Tongue (tissue), 2 donors: Measurements from ENCODE around the gene ANG. TPM values are rescaled to one million over a fixed set of nuclear protein-coding genes. Genes with fewer than 3 reads are reported as not detected.
"Not testable (repeated sequence)": the region's sequence is repeated elsewhere in the genome, so short reads cannot be mapped to it uniquely, and the experiment has no call there.

Experiments
- DNase-seq: peaks from one replicate; pipeline ENCODE4 v3.0.0-alpha.2; 2015
- total RNA-seq: library from RNA; depleted of rRNA; stranded (reverse); fragments of >200 nt; gene quantifications from one replicate; pipeline ENCODE4 v1.2.3, GENCODE V29; 2014

The ANG gene
- total RNA-seq, 1 donor from 2014 or later, result 4.3 TPM

DNA sequence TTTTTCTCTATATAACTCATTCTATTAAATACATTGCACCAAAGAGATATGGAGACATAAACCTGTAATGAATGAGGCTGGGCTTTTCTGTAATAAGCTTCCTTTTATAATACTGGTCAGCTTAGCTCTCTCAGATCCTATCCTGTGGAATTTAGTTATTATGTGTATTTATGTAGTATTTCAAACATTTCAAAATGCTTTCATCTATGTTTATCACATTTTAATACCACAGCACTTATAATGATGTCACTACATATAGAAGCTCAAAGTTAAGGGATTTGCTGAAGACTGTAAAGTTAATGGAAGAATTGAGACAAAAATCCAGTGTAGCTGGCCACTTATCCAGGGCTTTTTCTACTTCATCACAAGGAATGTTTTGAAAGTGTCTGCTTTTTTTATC lies 11.4 kb downstream of the ANG start:
- DNase-seq, result no peak

DNA sequence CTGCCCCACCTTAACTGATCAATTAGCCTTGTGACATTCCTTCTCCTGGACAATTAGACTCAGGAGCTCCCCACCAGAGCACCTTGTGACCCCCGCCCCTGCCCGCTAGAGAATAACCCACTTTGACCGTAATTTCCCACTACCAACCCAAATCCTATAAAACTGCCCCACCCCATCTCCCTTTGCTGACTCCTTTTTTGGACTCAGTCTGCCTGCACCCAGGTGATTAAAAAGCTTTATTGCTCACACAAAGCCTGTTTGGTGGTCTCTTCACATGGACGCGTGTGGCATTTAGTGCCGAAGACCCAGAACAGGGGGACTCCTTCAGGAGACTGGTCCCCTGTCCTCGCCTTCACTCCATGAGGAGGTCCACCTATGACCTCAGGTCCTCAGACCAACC lies 12.4 kb downstream of the ANG start:
- DNase-seq, result not testable (repeated sequence)

DNA sequence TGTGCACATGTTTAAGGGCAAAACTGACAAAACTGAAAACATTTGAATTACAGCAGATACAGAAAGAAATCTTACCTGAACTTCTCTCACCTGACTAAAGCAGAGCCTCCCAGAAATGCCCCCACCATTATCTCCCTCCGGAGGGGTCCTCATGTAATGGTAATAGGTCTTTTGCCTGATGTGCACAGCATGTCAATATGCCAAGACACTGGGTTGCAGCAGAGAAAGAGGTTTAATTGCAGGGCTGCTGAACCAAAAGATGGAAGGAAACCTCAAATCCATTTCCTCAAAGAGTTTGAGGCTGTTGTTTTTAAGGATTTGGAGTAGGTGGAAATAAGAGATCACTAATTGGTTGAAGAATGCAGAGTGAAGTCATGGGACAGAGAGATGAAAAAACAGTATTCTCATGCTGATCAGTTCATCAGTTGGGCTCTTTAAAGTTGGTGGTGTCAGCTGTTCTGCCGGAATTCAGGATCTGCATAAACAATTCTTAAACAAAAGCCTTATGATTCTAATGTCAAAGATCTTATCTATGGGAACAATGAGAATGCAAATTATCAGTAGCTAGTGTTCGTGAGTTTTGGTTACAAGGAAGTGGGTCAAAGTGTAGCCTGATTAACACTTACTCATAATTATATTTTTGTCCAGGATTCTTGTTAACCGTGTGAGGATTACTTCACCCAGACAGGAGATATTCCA lies 18.2 kb downstream of the ANG start:
- DNase-seq, result no peak

DNA sequence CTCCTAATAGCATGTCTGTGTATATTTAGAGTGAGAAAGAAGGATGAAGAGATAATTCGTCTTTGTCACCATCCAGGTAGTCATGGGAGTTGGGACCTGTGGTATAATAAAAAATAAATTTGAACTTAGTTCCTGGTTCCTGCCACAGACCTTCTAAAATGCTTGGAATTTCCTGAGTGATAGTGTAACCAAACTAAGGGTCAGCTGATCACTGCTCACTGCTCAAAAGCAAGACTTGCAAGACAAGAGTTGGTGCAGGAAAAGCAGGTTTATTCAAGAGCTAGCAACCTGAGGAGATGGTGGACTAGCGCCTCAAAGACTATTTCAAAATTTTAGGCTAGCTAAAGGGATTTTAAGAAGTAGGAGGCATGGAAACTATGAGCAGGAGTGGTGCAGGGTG lies 19.1 kb downstream of the ANG start:
- no peak for DNase-seq

DNA sequence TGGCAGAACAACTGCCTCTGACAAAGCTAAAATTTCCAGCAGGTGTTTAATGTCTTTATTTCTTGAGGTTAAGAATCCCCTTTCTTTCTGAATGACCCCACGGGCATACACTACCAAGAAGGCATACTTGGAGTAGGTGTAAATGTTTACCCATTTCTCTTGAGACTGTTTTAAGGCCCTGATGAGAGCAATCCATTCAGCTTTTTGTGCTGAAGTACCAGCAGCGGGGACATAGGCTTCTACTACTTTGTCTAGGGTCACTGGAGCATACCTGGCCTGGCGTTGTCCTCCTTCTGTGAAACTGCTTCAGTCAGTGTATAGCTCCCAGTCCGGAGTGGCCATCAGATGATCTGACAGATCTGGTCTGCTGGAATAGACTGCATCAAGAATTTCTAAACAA lies 22.7 kb downstream of the ANG start:
- no peak for DNase-seq

DNA sequence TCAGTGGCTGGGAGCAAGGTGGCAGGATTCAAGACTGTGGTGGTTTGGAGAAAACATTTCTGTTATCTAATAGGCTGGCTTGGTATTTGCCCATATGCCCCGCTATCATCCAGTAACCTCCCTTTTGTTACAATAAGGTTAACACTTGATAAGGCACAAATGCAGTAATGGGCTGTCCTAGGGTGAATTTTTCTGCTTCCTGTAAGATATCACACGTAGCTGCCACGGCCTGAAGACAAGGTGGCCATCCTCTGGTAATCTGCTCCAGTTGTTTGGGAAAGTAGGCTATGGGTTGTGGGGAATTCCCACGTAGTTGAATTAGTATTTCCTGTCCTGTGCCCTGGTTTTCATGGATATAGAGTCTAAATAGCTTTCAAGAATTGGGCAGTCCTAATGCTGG lies 23.1 kb downstream of the ANG start:
- DNase-seq, result no peak

DNA sequence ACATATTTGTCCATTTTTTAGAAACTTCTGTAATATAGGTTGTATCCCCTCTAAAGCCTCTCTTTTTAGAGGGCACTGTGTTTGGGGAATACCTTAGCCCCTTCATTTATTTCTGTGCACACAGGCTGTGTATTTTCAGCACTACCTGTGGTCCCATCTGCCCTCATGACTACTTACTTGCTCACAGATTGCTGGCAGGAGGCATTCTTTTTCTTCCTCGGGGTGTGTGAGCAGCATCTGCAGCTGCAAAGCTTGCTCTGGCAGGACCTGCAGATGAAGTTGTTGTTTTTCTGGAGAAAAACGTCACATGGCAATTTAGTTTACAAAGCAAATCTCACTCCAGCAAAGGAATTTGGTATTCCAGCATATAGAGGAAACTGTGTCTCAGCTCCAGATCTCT lies 24.3 kb downstream of the ANG start:
- DNase-seq, result no peak

DNA sequence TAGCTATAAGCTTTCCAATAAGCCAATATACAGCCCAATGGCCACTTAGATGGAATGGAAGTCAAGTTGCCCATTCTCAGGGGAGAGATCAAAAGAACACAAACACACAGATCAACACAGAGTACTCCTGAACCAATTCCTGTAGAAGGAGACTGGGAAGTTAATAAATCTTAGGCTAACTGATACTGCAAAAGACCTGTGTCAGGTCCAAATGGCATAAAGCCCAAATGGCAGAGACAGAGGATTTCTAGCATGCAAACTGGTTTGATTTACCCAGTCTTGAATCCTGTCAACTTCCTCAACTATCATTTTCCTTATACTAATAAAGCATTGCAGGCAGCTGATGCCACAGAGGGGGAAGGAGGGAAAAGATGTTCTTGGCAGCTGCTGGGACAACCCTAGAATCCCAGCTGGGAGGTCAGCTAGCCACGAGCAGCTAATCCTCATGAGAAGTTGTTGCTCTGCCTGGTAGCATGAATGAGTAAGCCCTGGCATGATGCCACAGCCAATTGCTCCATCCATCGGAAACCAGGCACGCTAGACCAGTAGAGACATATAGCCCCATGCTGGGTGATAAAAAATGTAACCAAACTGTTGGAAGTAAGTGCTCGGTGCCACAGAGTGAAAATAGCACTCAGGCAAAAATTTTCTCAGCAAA lies 26.2 kb downstream of the ANG start:
- peak; percentile 22 for DNase-seq

DNA sequence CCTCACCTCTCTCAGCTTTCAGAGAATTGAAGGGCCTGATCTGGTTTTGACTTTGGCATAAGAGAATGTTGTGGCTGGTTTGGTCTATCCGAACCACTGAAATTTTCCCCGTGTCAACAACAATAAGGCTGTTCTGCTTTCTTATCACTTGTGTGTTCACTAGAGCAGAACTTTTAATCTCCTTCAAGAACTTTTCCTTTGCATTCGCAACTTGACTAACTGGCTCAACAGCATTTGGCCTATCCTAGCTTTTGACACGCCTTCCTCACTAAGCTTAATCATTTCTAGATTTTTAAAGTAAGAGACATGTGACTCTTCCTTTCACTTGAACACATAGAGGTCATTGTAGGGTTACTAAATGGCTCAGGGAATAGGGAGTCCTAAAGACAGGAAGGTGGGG lies 31.2 kb downstream of the ANG start:
- peak; percentile 10 for DNase-seq

DNA sequence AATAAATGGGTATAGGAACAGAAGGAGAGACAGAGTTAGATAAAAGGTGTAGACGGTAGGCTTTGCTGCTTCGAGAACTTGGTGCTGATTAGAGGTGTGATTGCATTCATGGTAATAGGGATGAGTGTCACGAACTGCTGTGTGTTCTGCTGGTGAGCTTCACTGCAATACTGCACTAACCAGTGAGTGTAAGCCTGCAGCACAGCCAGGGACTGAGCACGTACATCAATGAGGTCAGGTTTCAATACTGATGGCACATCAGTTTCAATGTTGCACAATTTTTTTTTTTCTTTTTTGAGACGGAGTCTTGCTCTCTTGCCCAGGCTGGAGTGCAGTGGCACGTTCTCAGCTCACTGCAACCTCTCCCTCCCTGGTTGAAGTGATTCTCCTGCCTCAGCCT lies 32.2 kb downstream of the ANG start:
- DNase-seq, result no peak

DNA sequence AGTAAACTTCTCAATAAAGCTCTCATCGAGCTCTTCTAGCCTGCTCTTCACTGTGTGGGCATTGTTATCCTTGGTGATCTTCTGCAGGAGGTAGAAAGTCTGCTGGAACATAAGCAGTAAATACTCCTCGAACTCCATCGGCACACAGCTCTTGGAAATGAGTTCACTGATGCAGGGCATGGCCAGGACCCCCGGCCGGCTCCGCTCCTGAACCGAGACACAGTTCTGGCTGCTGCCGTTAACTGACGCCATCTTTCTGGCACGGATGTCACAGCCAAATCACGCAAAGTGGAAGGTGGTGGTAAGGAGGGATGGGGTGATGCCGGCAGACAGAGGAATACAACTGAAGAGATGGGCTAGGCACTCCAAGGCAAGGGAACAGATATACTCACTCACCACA lies 33.5 kb downstream of the ANG start:
- DNase-seq, result no peak

DNA sequence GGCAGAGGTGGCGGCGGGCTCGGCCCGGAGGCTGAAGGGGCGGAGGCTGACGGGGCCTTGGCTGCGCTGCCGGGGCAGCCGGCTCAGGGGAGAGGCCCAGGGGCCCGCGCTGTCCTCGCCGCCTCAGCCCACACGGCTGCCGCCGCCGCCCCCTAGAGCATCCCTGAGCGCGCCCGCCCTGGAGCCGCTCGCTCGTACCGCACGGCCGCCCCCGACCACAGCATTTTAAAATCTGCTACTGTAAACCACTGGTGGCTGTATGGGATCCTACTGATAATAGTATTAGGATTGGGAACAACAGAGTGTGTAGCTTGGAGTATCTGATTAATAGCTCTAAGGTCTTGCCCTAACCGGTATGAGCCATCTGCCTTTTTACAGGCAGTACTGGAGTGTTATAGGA lies 34.9 kb downstream of the ANG start:
- no peak for DNase-seq

DNA sequence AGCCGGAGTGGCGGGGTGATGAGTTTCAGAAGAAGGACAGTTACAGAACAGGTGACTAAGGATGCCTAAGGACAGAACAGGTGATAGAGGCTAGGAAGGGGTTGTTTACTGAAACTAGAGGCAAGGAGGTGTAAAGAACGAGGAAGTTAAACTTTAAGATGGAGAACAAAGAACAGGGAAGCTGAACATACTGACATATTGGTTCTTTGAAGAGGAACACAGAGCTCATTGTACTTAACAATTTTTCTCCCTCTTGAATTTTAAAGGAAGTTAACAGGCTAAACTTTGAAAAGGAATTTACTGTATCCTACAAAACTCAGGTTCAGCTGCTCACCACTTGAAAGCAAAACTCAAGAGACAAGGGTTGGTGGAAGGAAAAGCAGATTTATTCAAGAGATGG lies 37.6 kb downstream of the ANG start:
- DNase-seq, result not testable (repeated sequence)

DNA sequence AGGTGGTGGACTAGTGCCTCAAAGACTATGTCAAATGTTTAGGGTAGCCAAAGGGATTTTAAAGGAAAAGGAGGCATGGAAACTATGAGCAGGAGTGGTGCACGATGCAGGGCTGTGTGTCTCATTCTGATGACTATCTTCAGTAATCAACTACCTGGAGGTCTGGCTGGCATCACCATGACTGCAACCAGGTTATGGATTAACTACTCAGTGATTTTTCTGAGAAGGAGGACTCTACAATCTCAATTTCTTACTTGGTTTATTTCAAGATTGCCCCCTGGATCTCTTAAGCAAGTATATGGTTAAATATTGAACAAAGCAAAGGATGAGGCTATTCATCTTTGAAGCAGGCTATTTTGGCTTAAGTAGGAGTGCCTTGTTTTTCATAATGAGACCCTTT lies 38.0 kb downstream of the ANG start:
- no peak for DNase-seq

DNA sequence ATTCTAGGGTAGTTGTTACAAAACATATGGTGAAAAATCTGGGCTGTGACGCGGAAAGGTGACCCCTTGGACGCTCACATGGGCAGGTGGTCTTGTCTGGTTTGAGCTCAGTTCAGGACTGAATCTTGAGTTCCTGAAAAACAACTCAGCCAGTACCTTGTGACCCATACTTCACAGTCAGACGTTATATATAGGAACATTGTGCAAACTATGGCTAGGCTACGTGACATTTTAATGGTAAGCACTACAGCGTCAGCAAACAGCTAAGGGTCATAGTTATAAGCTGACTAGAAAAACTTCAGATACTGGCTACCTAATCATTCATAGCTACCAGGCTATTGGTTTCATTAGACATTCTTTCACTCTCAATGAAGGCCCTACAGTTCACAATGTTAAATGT lies 42.3 kb downstream of the ANG start:
- no peak for DNase-seq

DNA sequence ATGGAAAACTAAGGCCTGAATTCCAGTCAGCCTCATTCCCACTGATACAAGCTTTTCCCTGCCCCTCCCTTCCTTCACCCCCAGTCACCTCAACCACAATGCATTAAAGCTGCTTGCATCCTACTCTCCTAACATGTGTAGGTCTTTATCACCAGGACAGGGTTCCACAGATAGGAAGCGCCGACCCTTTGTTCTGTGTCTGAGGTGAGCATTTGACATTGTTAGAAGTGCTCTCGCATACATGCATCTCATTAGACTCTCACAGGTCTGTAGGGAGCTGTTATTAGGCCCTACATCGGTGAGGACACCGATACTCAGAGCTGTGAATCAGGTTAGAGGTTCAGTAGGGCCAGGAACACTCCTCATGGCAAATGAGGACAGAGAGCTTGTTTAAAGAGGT lies 43.9 kb downstream of the ANG start:
- no peak for DNase-seq

DNA sequence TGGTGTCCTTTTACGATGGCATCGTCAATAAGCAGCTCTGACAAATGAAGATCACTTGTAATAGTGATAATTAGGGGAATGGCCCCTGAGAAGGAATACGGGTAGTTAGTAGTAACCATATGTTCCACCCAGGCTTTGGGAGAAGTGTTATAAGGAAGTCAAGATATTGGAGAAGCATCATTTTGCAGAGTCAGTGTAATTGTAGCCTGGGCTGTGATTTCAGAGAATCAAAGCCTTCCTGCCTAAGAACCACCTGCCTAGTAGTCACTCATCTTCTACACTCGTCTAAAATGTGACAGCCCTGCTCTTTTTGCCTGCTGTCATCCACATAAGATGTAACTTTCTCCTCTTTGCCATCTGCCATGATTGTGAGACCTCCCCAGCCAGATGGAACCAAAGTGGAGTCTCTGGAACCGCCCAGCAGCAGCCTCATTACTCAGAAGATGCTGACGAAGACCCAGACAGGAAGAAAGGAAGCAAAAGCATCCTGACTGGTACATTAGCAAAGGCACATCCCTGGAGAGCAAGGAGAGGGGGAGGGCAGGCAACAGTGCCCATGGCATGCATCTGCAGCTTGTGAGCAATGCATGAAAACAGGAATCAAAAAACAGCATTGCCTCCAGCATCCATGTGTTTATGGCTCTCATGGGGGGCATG lies 44.5 kb downstream of the ANG start:
- DNase-seq, result no peak

DNA sequence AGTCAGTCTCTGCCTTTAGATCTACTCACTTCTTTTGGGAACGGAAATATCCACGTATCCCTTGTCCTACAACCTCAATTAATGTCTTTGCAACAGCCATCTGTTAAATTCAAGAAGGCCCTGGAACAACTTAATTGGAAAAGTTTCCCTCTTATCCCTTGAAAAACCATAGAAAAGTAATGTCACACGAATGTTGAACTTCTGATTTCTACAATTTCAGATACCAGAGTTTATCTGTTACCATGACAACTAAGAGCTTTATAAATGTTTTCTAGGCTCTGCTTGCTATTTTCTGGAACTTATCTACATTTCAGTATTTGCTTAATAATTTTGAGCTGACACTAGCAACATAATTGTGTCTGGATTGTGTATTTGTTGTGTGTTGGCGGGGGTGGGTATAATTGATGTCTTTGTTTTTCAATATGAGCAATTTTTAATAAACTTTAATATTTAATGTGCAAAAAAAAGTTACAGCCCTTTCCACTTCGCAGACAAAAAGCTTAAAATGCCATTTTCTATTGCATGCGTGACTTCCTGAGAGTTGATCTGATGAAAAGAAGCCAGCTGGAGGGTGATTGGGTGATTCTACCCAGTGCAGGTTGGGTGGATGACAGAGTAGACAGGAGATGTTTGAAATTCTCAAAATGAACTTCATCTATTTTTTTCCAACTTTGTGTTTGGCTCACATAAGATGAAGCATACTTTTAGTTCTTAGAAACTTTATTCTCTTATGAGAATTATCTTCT lies 45.3 kb downstream of the ANG start:
- DNase-seq, result no peak

DNA sequence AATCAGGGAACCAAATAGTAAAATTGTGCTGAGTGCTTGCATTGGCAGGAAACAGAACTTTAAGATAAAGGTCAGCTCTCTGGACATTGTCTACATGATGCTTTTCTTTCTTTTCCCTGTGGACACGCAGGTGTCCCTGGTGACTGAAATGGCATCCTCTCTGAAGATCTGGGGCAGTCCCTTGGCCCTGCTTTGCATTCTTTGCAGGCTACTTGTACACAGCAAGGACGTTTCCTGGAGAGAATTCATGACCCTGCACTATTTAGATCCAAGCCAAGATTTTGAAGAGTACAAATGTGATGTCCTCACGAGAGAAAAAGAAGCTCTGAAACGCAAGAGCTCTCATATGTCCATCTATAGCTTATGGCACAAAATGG lies 45.9 kb downstream of the ANG start:
- DNase-seq, result no peak

DNA sequence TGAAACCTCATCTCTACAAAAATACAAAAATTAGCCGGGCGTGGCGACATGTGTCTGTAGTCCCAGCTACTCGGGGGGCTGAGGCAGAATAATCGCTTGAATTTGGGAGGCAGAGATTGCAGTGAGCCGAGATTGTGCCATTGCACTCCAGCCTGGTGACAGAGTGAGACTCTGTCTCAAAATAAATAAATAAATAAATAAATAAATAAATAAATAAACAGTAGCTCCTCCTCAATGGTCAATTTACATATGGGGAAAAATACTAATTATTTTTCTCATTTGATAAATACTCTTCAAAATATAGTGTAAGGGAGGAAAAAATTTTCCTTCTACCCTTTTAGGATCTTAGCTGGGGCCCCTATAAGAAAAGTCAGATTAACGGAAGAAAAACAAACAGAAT lies 49.7 kb downstream of the ANG start:
- not testable (repeated sequence) for DNase-seq

DNA sequence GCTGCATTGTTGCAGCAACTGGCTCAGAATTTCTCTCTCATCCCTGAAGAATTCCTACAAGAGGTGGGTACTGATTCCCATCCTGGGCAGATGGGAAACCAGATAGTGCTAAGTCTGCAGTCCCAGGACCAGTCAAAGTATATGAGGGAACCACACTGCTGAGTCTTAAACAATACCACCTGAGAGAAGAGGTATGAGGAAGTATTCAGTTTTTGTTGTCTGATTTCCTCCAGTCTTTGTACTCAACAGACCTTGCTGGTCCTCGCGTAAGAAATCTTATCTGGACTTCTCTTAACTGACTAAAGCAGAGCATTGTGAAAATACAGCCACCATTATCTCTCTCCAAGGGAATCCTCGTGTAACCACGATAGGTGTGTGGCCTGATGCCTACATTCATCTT lies 53.6 kb downstream of the ANG start:
- no peak for DNase-seq

DNA sequence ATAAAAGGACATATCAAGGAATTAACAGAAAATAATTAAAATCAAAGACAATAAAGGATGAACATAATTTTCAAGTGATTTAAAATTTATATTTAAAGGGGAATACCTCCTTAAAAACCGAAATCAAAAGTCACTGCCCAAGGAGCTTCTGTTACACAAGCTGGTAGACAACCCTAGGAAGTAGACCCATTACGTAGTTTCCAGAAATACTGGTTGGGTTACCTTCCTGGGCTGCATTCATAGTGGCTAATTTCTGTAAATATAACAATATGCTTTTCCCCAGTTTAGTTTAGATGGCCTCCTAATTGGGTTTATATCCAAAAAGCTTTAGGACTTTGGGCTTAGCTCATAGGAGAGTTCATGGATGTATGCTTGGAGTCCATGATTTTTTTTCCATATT lies 55.0 kb downstream of the ANG start:
- DNase-seq, result no peak
